OCI-LY1 (cell line): Measurements from ENCODE around the gene ALDH1A3.

Source experiments
- CTCF ChIP-seq: fragments of 200-600 bp; sonication (generic), shearing (Covaris generic); IDR thresholded peaks from 2 replicates; pipeline ENCODE4 v1.5.1; 2017; ENCODE audit warnings: mild to moderate bottlenecking, antibody characterized with exemption, low read length, moderate library complexity, mixed read lengths
- EZH2 ChIP-seq: fragments of 200-600 bp; sonication (generic), shearing (Covaris generic); IDR thresholded peaks from 2 replicates; pipeline ENCODE4 v1.8.0; 2017; ENCODE audit warnings: borderline replicate concordance, mixed run types, mild to moderate bottlenecking, antibody characterized with exemption, low read length, moderate library complexity, mixed read lengths

- TF ChIP-seq CTCF (no peak), EZH2 (no peak)
Measured at GRCh38 chr15:100844778-100845177, 34.9 kb upstream of the ALDH1A3 start.
